PC-9 (cell line): ENCODE results near the gene C2orf15.

Source experiments
- EZH2 ChIP-seq: fragments of 200-600 bp; sonication (generic); IDR thresholded peaks from 2 replicates; pipeline ENCODE4 v1.8.0; 2017; ENCODE audit warnings: antibody characterized with exemption, low read depth
- TF ChIP-seq, protein P1 (sequence below): fragments of 200-600 bp; sonication (generic); conservative IDR thresholded peaks from 2 replicates; pipeline ENCODE4 v1.6.1; 2017; ENCODE audit warnings: mixed run types, antibody characterized with exemption, mild to moderate bottlenecking, moderate library complexity

DNA sequence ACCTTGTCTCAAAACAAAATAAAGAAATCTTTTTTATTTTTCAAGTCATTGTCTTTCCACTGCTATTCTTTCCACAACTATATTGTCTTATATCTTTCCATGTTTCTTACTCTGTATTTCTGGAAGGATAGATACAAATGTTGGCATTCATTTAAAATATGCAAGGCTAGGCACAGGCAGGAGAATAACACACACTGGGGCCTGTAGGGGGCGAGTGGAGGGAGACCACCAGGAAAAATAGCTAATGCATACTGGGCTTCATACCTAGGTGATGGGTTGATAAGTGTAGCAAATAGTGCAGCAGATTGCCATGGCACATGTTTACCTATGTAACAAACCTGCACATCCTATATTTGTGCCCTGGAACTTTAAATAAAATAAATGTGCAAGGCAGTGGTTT is 49.0 kb downstream of the C2orf15 start:
- TF ChIP-seq, protein P1, sequence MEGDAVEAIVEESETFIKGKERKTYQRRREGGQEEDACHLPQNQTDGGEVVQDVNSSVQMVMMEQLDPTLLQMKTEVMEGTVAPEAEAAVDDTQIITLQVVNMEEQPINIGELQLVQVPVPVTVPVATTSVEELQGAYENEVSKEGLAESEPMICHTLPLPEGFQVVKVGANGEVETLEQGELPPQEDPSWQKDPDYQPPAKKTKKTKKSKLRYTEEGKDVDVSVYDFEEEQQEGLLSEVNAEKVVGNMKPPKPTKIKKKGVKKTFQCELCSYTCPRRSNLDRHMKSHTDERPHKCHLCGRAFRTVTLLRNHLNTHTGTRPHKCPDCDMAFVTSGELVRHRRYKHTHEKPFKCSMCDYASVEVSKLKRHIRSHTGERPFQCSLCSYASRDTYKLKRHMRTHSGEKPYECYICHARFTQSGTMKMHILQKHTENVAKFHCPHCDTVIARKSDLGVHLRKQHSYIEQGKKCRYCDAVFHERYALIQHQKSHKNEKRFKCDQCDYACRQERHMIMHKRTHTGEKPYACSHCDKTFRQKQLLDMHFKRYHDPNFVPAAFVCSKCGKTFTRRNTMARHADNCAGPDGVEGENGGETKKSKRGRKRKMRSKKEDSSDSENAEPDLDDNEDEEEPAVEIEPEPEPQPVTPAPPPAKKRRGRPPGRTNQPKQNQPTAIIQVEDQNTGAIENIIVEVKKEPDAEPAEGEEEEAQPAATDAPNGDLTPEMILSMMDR = no peak; the same call in 1 of the 2 replicates
- TF ChIP-seq EZH2 = no peak
